Measurements from ENCODE around the gene TANC2. TPM values are rescaled to one million over a fixed set of nuclear protein-coding genes. Genes with fewer than 3 reads are reported as not detected.

The TANC2 gene
- total and polyA plus RNA-seq, 9 of the 15 experiments (the other 6 are each of a cell fraction or from before 2014, with no cell fraction given), result 0.46 to 7.8 (median 4.5) TPM

DNA sequence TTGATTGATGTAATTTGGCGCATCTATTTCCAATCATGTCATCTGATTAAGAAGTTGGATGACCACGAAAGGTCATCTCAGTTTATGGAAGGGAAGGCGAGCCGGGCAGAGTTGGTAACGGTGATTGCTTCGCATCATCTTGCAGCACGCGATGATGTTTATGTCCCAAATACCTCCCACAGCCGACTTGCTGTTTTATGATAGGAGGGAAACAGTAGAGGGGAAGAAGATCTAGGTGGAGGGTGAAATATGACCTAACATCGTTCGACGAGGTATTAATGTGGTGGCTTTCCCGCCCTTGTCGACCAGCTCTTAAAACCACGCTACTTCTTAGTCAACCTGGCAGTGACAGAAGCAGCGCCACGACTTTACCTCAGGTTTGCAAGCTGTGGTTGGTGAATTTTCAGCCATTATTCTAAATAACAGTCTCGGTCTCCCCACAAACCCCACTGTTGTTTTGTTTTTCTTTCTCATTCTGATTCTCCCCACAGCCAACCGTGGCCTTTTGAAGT lies 805 bp upstream of the TANC2 start (continued):
- TF ChIP-seq ZMIZ1 (IDR thresholded peaks at IDR 0.05; ENCODE audit: low read depth in 2 of 2, low read length in 2 of 2) (no peak), TBL1XR1 (IDR thresholded peaks at IDR 0.05; ENCODE audit: low read length in 2 of 2) (no peak), WHSC1 (IDR thresholded peaks at IDR 0.05; ENCODE audit: low read length) (no peak), ZBTB11 (CRISPR knock-in tag; IDR thresholded peaks at IDR 0.05) (peak in 1 of 3 experiments; percentile 67; a peak in 1 of 6 replicates)
